MV-4-11 (cell line): ENCODE measurements around the gene MINDY1.

Source experiments
- DNase-seq: peaks from one replicate; lab custom pipeline; 2025; lab: John Stamatoyannopoulos, UW

MINDY1 gene

GRCh38 chr1:150965605-150966004 is 41.1 kb downstream of the MINDY1 start:
- no peak for DNase-seq

GRCh38 chr1:150964164-150964489 is 42.6 kb downstream of the MINDY1 start:
- DNase-seq: no peak

- DNase-seq: no peak
Measured at GRCh38 chr1:150963321-150964163, 43.2 kb downstream of the MINDY1 start.

GRCh38 chr1:150961756-150962155 is 44.9 kb downstream of the MINDY1 start:
- no peak for DNase-seq

GRCh38 chr1:150960646-150961045 is 46.1 kb downstream of the MINDY1 start:
- DNase-seq: no peak

- no peak for DNase-seq
Measured at GRCh38 chr1:150957666-150958065, 49.0 kb downstream of the MINDY1 start.

GRCh38 chr1:150955280-150955679 is 51.4 kb downstream of the MINDY1 start:
- DNase-seq: no peak

GRCh38 chr1:150954708-150955107 is 52.0 kb downstream of the MINDY1 start:
- no peak for DNase-seq
